Pulmonary artery endothelial cell (primary cell): ENCODE measurements around the gene SPDL1. TPM values are rescaled to one million over a fixed set of nuclear protein-coding genes. Genes with fewer than 3 reads are reported as not detected.

Source experiments
- DNase-seq: peaks from one replicate; pipeline ENCODE4 v3.0.0-alpha.2; 2011; ENCODE audit warnings: low read depth, low spot score
- total RNA-seq: library from RNA; depleted of rRNA; stranded (reverse); fragments of >200 nt; gene quantifications from 2 replicates; pipeline ENCODE4 v1.2.3, GENCODE V29; 2014

Gene SPDL1, protein sequence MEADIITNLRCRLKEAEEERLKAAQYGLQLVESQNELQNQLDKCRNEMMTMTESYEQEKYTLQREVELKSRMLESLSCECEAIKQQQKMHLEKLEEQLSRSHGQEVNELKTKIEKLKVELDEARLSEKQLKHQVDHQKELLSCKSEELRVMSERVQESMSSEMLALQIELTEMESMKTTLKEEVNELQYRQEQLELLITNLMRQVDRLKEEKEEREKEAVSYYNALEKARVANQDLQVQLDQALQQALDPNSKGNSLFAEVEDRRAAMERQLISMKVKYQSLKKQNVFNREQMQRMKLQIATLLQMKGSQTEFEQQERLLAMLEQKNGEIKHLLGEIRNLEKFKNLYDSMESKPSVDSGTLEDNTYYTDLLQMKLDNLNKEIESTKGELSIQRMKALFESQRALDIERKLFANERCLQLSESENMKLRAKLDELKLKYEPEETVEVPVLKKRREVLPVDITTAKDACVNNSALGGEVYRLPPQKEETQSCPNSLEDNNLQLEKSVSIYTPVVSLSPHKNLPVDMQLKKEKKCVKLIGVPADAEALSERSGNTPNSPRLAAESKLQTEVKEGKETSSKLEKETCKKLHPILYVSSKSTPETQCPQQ
- 18.5 and 34.1 TPM in 2 replicates for total RNA-seq

DNA sequence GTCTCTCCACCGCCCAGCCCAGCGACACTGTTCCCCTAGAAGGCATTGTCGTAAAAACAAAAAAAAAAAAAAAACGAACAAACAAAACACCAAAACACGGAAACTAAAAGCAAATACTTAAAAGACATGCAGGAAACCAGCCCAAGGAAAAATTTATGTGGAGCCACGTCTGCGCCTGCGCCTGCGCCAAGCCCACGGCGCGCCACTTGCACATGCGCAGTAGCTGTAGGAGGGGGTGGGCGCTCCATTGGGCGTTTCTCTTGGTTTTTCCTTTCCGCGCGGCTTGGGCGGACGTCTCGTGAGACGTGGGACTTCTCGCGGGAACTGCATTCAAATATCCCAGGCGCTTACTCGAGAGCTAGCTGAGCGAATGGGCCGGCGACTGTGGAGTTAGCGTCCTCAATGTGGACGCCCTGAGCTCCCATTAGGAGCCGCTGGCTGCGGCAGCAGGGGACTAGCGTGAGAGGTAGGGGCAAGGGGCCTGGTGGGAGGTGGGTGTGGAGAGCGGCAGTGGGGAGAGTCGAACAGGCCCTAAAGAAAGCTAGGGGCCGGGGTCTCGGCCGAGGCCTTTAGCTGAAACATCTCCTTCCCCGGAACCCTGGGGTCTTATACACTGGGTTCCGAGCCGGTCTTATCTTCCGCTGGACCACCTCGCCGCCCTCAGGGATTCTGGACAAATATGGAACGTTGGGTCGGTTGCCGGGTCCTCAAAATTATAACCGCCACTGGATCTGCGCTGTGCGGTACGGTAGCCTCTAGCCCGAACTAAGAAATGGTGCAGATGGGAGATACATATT, at the start of gene SPDL1:
TSS of gene SPDL1 (plus strand) at position 350 of the 797 bp plus-strand sequence. CDS start 4,644 bp downstream, outside the sequence.
- DNase-seq = peak; percentile 84

DNA sequence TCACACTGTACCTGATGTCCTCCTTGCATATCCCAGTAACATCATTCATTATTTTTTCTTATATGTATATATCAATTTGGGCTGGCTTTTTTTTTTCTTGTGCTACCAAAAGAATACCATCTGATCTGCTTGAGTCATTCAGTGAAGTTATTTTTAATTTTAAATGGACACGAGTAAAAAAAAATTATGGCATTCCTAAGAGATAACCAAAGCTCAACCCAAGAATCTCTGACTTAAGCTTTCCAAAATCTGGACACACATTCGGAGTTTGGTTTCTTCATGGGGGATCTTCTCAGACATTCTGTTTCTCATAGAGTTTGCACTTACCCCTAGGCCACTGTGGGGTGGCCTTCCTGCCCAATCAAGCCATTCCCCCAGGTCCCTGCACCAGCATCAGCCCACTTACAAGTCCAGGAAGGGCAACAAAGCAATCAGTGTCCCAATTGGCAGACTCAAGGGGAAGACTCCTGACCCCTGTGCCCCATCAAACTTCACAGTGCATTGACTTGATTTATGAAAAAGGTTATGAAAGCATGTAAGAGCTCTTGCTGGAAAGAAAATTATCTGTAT, 49.2 kb upstream of the SPDL1 start:
- DNase-seq = no peak

DNA sequence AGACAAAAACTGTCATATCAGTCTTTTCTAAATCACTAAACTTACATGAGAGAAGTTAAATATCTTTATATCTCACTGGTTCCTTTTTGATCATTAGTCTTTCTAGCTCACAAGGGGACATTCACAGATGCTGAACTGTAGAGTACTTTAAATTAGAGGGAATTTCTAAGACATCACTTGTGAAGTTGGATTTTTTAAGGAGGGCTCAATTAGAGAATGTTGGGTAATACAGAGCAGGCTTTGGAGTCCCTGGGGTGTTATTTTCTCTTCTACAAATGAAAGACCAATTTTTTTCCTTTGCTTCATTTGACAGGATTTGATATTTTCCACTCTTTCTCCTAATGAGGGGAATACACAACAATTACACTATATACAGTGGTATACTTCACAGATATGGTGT, 48.6 kb upstream of the SPDL1 start:
- no peak for DNase-seq

DNA sequence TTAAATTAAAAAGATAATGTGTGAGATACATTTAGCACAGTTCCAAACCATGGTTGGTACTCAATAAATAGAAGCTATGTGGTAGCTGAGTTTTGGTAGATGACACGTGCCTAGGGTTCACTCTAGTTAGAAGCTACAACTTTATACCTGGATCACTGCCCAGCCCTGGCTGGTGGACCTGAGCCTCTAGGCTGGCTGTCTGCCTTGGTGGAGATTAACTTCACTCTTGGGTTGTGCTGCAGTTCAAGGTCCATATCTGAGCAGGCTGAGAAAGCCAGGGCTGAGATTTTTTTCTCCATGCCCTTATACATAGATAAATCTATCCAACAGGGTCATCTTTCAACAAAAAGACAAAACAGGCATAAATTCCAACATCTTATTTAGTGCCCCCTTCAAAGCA, 44.6 kb upstream of the SPDL1 start:
- no peak for DNase-seq

DNA sequence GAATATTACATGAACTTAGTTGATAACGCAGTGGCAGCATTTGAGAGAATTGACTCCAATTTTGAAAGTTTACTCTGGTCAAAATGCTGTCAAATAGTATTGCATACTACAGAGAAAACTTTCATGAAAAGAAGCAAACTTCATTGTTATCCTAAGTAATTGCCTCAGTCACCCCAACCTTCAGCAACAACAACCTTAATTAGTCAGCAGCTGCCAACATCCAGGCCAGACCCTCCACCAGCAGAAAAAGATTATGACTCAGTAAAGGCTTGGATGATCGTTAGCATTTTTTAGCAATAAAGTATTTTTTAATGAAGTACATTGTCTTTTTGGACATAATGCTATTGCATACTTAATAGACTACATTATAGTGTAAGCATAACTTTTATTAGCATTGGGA, 40.8 kb upstream of the SPDL1 start:
- DNase-seq = no peak

DNA sequence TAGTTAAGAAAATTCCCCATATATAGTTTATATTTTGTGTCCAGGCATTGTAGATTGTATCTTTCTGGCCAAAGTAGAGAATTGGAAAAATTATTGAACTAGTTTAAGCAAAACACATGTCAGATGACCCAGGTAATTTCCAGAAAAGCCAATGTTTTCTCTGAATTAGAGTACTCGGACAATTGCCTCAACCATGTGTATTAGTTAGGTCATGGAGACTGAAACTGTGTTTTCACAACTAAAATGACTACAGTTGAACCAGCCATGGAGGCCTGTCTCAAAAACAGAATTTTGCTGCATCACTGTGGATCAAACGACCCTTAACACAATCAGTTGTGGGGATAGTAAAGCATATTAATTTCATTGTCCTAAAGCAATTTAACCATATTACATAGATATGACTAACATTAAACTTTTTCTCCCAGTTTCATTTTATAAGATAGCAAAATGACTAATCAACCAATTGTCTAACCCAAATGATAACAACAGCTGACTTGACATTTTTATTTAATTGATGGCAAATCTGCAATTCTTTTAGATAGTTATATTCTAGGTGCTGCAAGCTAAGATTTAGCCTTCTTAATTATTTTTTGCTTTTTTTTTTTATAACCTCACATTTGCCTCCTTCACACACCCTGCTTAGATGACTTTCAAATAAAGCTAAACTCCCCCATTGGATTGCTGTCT, 39.2 kb upstream of the SPDL1 start:
- DNase-seq = no peak

DNA sequence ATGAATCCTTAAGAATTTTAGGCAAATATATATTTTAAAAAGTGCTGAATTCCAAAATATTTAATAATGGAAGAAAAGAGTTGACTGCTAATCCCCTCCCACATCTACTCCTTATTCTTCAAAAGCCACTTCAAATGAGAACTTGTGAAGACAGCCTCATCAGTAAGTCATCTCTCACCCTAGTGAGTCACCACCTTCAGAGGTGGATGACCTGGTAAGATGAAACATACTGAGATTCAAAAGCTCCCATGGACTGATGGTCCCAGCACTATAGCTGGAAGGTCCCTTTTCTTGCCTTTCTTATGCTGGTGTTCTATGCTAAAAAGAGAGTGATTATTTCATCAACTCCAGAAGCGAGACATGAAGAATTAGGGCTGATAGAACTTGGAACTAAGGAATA, 37.8 kb upstream of the SPDL1 start:
- DNase-seq = no peak

DNA sequence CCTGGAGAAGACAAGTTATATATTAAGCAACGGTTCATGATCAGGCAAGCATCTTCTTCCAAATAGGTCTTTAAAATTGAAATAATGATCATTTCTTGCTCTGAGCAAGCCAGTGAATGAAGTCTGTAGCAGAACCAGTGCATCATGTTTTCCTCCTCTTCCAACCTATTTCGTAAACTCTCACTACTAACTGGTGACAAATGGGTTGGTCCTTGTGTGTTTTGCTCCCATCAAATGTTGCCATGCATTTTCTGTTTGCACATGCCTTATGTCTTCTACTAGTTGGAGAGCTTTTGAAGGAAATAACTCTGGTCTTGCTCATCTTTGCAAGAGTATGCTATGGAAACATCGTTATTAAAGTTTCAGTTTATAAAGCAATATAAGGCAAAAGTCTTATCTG, 37.2 kb upstream of the SPDL1 start:
- DNase-seq = no peak

DNA sequence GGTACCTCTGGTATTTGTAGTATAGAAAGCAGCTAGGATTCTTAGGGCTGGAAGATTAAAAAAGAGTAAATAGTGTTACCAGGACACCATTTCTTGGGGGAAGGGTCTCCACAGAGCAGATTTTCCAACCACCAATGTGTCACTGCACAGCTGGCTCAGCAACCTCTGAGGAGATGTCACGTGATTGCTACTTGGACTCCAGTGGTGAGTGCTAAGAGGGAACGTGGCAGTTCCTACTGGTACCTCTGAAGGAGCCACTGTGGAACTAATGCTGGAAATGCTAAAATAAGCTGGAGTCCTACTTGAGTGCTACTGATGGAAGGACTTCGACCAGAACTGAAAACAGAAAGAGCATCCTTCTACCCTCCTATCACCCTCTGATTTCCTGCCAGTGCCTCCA, 36.1 kb upstream of the SPDL1 start:
- no peak for DNase-seq

DNA sequence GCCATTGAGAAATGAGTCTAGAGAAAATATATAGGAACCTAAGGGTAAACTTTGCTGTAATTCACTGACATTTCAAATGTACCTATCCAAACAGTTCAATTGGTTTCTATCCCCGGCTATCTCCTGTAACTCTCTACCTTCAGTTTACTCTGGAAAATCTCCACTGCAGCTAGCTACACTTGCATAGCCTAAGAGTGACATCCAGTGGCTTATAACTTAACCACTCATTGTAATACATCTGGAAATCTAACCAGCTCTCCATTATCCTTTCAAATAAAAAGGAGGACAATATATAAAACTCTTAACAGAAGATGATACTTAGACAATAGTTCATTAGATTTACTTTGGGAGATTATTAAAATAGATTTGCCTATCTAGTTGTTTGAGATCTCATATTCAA, 35.3 kb upstream of the SPDL1 start:
- peak; percentile 11 for DNase-seq

DNA sequence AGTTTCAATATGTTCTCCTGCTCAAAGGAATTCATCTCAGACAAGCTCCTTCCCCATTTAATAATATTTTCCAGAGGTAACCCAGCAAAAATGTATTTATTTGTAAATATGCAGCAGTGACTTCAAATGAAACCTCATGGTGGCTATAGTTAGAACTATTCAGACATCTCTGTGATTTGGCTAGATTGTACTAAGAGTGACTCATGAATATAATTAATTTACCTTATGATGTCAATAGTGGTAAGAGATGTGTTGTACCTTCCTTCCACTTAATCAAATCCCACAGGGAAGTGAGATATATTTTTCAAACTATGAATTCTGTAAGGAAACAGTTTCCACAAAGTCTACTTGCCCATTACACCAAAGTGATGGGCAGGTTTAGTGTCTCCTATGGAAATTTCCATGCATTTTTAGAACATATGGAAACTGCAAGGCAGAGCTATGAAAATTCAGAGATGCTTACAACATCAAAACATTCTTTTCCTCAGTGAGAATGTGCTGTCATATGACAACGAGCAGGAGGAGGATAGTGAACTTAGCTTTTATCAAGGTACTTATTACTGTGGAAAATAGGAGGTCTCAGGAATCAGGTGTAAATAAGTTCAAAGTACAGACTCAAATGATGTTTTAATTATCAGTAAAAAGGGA, 34.0 kb upstream of the SPDL1 start:
- no peak for DNase-seq

DNA sequence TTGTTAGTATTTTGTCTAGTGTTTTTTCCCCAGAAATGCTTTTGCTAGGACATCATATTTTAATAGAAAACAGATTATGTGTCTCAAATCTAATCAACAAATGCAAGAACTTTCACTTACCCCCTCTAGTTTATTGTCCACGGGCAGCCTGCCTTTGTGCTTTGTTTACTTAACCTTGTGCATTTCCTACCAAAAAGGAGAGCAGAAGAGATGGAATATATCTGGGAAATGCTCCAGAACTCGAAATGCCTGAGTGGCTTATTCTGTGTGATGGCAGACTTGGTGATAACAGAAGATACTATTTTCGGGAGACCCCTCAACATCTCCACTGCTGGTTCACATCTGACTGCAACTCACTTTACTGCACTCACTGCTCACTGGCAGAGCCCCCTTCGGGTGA, 33.3 kb upstream of the SPDL1 start:
- DNase-seq = no peak

DNA sequence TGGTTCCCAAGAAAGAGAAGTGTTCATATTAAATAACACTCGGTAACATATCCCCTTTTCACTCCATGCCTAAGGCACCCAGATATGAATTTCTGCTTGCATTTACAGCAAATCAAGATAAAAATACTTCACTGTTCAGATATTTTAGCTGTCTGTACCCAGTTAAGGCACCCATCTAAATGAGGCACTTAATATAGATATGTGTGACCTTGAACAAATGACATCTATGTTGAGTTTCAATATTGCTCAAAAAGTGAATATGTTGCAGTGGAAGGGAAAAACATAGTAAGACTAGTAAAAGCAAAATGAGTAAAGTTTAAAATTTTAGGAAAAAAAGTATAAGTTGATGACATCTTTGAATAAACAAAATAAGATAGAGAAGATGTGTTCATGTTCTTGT, 32.4 kb upstream of the SPDL1 start:
- DNase-seq = no peak

DNA sequence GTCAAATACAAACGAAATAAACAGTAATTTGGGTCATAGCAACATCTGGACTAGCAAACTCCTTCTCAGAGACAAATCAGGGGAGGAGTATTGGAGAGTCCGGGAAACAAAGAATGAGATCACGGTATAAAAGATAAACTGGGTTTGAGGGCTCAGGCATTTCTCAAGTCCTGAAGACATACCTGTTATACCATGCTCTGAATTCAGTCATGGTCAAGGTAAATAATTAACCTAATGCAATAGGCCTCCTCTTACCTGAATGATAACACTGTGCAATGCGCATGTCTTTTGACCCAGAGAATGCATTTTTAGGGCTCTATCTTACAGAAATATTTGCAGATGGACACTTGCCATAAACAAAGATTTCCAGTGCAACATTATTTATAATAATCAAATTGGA, 31.9 kb upstream of the SPDL1 start:
- no peak for DNase-seq

DNA sequence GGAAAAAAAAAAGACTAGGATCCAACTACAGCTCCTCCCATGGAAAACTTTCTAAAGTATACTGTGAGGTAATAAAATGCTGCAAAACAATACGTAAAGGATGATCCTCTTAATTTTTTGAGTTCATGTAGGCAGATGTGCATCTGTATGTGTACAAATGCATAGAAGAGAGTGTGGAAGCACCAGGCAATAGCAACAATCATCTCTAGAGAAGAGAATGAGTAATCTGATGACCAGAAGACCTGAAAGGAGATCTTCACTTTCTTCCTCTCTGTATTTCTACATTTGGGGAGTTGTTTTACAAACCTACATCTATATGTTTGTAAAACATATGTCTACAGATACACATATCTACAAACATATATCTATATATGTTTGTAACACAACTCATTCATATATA, 29.3 kb upstream of the SPDL1 start:
- DNase-seq = no peak

DNA sequence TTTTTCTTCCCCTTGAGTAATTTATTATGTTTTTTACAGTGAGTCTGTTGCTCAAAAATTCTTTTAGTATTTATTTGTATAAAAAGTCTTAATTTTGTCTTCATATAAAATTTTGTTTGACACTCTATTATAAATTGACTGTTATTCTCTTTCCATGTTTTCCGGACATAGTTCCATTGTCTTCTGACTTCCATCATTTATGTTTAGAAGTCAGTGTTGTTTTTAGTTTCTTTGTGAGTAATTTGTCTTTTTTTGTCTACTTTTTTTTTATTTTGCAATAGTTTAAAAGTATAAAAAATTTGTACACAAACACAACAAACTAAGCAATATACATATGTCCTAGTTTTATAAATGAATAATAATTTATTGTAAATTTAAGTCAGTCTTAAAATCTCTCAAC, 25.7 kb upstream of the SPDL1 start:
- no peak for DNase-seq

DNA sequence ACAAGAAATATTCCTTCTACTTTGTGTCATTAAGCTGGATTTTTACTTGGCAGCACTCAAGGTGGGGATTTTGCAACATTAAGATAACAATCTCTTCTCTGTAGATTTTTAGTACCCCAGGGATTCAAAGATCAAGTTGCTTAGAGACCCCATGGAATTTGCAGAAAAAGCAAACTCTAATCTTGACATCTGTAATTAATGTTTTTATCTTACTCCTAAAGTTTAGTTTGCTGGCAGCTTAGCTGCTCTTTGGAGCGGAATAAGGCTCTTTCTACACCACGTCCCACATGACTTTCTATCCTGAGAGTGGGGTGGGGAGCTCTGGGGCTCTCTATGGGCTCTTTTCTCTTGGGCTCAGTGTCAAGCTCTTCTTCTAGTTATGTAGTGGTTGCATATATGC, 21.7 kb upstream of the SPDL1 start:
- no peak for DNase-seq

DNA sequence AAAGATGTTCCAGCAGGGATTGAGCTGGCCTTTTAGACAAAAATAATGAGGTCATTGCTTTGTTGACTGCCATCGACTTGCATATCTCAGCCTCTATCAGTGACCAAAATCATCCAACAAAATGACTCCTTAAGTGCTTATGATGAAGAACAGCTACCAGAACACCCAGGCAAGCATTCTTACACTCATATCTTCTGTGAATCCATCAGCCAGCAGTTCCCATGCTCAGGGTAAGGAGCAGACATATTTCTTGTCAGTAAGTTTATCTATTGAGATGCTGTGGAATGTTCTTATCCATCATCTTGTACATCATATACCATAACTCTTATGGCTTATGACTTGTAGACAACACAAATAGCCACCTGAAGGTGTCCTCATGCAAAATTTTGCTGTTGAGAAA, 20.2 kb upstream of the SPDL1 start:
- no peak for DNase-seq

DNA sequence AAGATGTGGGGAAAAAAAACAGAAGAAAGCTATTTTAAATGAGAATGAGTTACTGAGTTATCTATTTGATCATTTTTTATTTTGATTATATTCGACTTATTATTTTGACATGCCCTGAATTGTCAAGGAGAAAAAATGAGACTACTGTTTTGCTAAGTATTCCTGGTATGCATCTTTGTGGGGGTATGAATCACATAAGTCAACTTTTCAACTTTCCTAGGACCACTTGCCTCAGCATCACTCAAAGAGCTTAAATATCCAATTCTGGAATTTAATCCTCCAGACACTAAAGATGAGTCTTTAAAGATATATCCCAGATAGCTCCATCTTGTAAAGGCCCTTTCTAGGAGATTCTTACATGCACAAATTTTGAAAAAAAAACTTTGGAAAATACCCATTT, 17.4 kb upstream of the SPDL1 start:
- no peak for DNase-seq

DNA sequence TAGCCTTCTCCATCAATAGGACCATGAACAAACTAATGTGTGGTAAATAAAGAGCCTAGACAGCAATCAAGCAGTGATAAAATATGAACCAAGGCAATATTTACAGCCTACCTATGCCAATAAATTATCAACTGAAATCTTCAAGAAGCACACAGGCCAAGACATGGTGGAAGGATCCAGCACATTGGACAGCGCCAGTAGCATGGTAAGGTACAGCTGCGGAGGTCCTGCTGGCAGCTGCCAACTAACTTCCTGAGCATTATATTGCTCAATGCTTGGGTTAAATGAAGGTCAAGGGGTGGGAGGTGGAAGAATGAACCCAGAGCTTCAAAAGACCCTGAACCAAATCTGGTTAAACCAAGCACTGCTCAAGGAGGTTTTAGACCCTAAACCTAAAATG, 16.5 kb upstream of the SPDL1 start:
- DNase-seq = no peak

DNA sequence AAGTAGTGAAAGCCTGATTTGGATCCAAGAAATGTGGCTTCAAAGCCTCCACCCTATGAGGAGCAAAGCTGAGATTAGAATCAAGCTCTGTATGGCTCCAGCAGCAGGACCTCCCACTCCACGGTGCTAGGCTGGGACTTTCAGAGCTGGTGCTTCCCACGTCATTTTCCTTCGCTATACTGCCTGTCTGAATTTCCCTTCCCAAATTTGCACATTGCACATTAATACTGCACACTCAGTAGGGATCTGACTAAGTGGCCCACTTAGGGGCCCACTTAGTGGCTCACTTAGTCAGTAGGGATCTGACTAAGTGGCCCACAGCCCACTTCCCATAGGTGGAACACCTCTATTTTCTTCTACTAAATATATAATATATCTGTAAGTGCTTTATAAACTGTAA, 14.1 kb upstream of the SPDL1 start:
- DNase-seq = no peak
